Measurements from ENCODE around the gene STXBP5L. TPM values are rescaled to one million over a fixed set of nuclear protein-coding genes. Genes with fewer than 3 reads are reported as not detected.

Gene STXBP5L
- total RNA-seq, 1 experiment from 2014 or later = 5.9 TPM

GRCh38 chr3:121295979-121296378 lies 388.0 kb downstream of the STXBP5L start:
- CTCF ChIA-PET = no interaction called here
- Mint-ChIP-seq H3K27ac (no peak overlapping the region), H3K4me3 (no peak overlapping the region), H3K4me1 (no peaks in the 10 kb centered on the region), H3K27me3 (ENCODE audit: low read depth) (no peaks in the 10 kb centered on the region; the same call in 1 of the 2 replicates), H3K36me3 (no peaks in the 10 kb centered on the region), H3K9me3 (peaks cover 15% of the 10 kb centered on the region)
- POLR2A ChIA-PET = no interaction called here
- DNase-seq (ENCODE audit: low spot score) = no peak
- TF ChIP-seq ZNF423 (CRISPR knock-in tag; IDR thresholded peaks at IDR 0.05) = no peak
- no peak for TF ChIP-seq STAT6 (CRISPR knock-in tag; conservative IDR thresholded peaks at IDR 0.05; ENCODE audit: low read depth)
- no peak for TF ChIP-seq E2F5 (CRISPR knock-in tag; IDR thresholded peaks at IDR 0.05)
- no peak for TF ChIP-seq ARID4B (CRISPR knock-in tag; IDR thresholded peaks at IDR 0.05; ENCODE audit: borderline replicate concordance)
- no peak for TF ChIP-seq ATF3 (CRISPR knock-in tag; conservative IDR thresholded peaks at IDR 0.05)
- TF ChIP-seq USF2 (CRISPR knock-in tag; IDR thresholded peaks at IDR 0.05) = no peak
- no peak for TF ChIP-seq ATF6 (CRISPR knock-in tag; IDR thresholded peaks at IDR 0.05)
- no peak for TF ChIP-seq NFATC4 (CRISPR knock-in tag; IDR thresholded peaks at IDR 0.05)
- TF ChIP-seq ESRRA (CRISPR knock-in tag; IDR thresholded peaks at IDR 0.05; ENCODE audit: borderline replicate concordance) = no peak
- TF ChIP-seq CBFB (CRISPR knock-in tag; IDR thresholded peaks at IDR 0.05; ENCODE audit: low read depth) = no peak
- no peak for TF ChIP-seq ZNF425 (CRISPR knock-in tag; conservative IDR thresholded peaks at IDR 0.05)
- no peak for ATAC-seq

All from WTC11 (cell line).